ENCODE data around the gene PCDH1. TPM values are rescaled to one million over a fixed set of nuclear protein-coding genes. Genes with fewer than 3 reads are reported as not detected.

The PCDH1 gene
- total and polyA plus RNA-seq, 7 donors = 8.6 to 47.2 (median 13.2) TPM

GRCh38 chr5:141858079-141858765 is 20.0 kb downstream of the PCDH1 start:
- Histone ChIP-seq H3K9me3 (no peaks in the 10 kb centered on the region), H3K4me3 (no peak overlapping the region), H3K4me1 (no peaks in the 10 kb centered on the region), H3K27ac (no peak overlapping the region), H3K36me3 (peaks cover 0 to 5% (median 0%) of the 10 kb centered on the region in 4 donors), H3K27me3 (peaks cover 0 to 4% (median 0%) of the 10 kb centered on the region in 3 donors)
- WGBS, 2 donors = 11 to 45% methylated on average over 5 of the region's 5 CpGs
- no peak for DNase-seq
- intact Hi-C loops (cut with DNase I) = no loop called here
- no peak for TF ChIP-seq CTCF (IDR thresholded peaks at IDR 0.05)
- no peak for TF ChIP-seq POLR2A (IDR thresholded peaks at IDR 0.05)
- no peak for TF ChIP-seq EP300 (IDR thresholded peaks at IDR 0.05)
- no peak for TF ChIP-seq POLR2AphosphoS5 (IDR thresholded peaks at IDR 0.05)

DNA sequence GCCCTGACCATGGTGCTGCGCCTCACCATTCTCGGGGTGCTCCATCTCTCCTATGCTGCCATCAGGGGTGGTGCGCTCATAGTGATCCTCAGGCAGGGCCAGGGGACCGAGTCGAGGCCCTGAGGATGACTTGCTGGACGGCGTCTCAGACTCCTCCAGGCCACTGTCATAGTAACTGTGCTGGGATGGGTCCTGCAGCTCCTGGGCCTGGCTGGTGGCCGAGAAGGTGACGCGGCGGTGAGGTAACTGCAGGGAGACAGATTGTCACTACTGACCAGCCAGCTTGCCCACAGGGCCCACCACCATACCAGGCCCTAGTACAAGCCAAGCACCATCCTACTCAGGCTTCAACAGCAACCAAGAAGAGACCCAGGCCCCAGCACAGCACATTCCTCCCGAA is 21.0 kb downstream of the PCDH1 start:
- intact Hi-C loops (cut with DNase I) = no loop called here

DNA sequence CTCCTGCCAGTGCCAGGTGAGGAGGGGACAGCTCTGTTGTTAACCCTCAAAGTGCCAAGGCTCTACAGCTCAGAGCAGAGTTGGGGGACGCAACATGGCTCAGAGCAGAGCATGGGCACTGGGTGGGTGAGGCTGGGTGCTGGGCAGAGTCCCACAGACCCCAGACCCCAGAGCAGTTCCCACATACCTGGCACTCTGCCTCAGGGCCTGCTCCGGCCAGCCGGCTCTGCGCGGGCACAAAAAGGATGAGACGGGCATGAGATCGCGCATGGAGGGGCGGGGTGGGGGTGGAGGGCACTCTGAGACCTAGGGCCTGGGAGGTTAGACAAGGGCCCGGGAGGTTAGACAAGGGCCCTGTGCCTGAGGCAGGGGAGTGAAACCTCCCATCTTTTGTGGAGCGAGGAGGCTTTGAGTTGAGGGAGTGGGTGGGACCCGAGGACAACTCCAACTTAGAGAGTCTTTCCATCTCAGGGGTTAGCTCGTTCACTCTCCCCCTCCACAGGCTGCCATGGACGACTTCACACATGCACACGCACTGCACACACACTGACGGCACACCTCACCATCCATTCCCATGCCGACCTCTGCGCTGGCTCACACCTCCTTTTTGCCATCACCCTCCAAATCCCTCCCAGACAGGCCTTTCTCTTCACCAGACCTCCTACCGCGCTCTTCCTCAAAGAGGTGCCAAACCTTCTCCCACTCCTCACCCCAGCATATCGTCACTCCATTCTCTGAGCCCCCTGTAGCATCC is 22.0 kb downstream of the PCDH1 start:
- Histone ChIP-seq H3K27ac (no peak overlapping the region), H3K4me1 (no peaks in the 10 kb centered on the region), H3K4me3 (no peak overlapping the region), H3K9me3 (no peaks in the 10 kb centered on the region), H3K36me3 (no peaks in the 10 kb centered on the region), H3K27me3 (peaks cover 0 to 4% (median 0%) of the 10 kb centered on the region in 3 donors)
- 84 to 86% methylated on average over 21 of the region's 21 CpGs for WGBS, 2 donors
- TF ChIP-seq POLR2AphosphoS5 (IDR thresholded peaks at IDR 0.05) (no peak), CTCF (IDR thresholded peaks at IDR 0.05) (no peak), POLR2A (IDR thresholded peaks at IDR 0.05) (no peak), EP300 (IDR thresholded peaks at IDR 0.05) (no peak)
- intact Hi-C loops (cut with DNase I) = no loop called here
- DNase-seq = no peak

More for the DNA sequence above, 21.0 kb downstream of the PCDH1 start:
- Histone ChIP-seq H3K4me1 (no peaks in the 10 kb centered on the region), H3K9me3 (no peaks in the 10 kb centered on the region), H3K27ac (no peak overlapping the region), H3K36me3 (no peaks in the 10 kb centered on the region), H3K27me3 (peaks cover 0 to 4% (median 0%) of the 10 kb centered on the region in 3 donors), H3K4me3 (no peak overlapping the region)
- TF ChIP-seq EP300 (IDR thresholded peaks at IDR 0.05) (no peak), CTCF (IDR thresholded peaks at IDR 0.05) (no peak), POLR2A (IDR thresholded peaks at IDR 0.05) (no peak), POLR2AphosphoS5 (IDR thresholded peaks at IDR 0.05) (no peak)
- 94 to 95% methylated on average over 12 of the region's 12 CpGs for WGBS, 2 donors
- no peak for DNase-seq

GRCh38 chr5:141855265-141856036 is 22.8 kb downstream of the PCDH1 start:
- Histone ChIP-seq H3K4me3 (no peak overlapping the region), H3K27me3 (peaks cover 0 to 4% (median 0%) of the 10 kb centered on the region in 3 donors), H3K27ac (peak overlapping the region in 1 of 4 donors; percentile 20), H3K9me3 (no peaks in the 10 kb centered on the region), H3K4me1 (peaks cover 0 to 7% (median 3%) of the 10 kb centered on the region in 4 donors), H3K36me3 (no peaks in the 10 kb centered on the region)
- intact Hi-C loops (cut with DNase I) = no loop called here
- DNase-seq = no peak
- TF ChIP-seq EP300 (IDR thresholded peaks at IDR 0.05) = no peak
- no peak for TF ChIP-seq CTCF (IDR thresholded peaks at IDR 0.05)
- TF ChIP-seq POLR2A (IDR thresholded peaks at IDR 0.05) = no peak
- TF ChIP-seq POLR2AphosphoS5 (IDR thresholded peaks at IDR 0.05) = no peak
- 39 to 49% methylated on average over 8 of the region's 8 CpGs for WGBS, 2 donors
